MCF 10A (cell line): ENCODE measurements around the gene ZBTB44. TPM values are rescaled to one million over a fixed set of nuclear protein-coding genes. Genes with fewer than 3 reads are reported as not detected.
"Not testable (repeated sequence)": the region's sequence is repeated elsewhere in the genome, so short reads cannot be mapped to it uniquely, and the experiment has no call there.

Experiments used
- BruUV-seq: library from RNA; stranded (reverse); fragments of 400-500 nt; replicated peaks from 2 replicates; lab custom pipeline; 2021; lab: Mats Ljungman, UMichigan
- CTCF ChIA-PET: fragments of 300-600 bp; sonication (Branson Sonifier 250); formaldehyde crosslinking; extraction: SDS; loops from one replicate; lab custom pipeline; 2021; ENCODE audit warnings: antibody characterized with exemption, inconsistent platforms; lab: Yijun Ruan, JAX
- POLR2A ChIA-PET: fragments of 300-600, 350-650 bp; sonication (Branson Sonifier 250); formaldehyde crosslinking; extraction: SDS; loops from one replicate; lab custom pipeline; 2020; ENCODE audit warnings: antibody characterized with exemption, inconsistent platforms; lab: Yijun Ruan, JAX
- DNase-seq: peaks from one replicate; pipeline ENCODE4 v3.0.0-alpha.2; 2018; ENCODE audit not compliant: unreplicated experiment
- H3K27ac Mint-ChIP-seq: one replicate; pipeline ENCODE4 v1.8.0; 2022; ENCODE audit warnings: mild to moderate bottlenecking, low read depth, mixed read lengths; ENCODE audit not compliant: unreplicated experiment
- H3K27me3 Mint-ChIP-seq: one replicate; pipeline ENCODE4 v1.8.0; 2022; ENCODE audit warnings: mixed read lengths; ENCODE audit not compliant: insufficient read depth, unreplicated experiment
- H3K36me3 Mint-ChIP-seq: one replicate; pipeline ENCODE4 v1.8.0; 2022; ENCODE audit warnings: mild to moderate bottlenecking, moderate library complexity, mixed read lengths; ENCODE audit not compliant: insufficient read depth, unreplicated experiment
- H3K4me1 Mint-ChIP-seq: one replicate; pipeline ENCODE4 v1.8.0; 2022; ENCODE audit warnings: mixed read lengths; ENCODE audit not compliant: insufficient read depth, unreplicated experiment
- H3K4me3 Mint-ChIP-seq: one replicate; pipeline ENCODE4 v1.8.0; 2022; ENCODE audit warnings: mild to moderate bottlenecking, moderate library complexity, mixed read lengths; ENCODE audit not compliant: unreplicated experiment
- H3K9me3 Mint-ChIP-seq: one replicate; pipeline ENCODE4 v1.8.0; 2022; ENCODE audit warnings: mixed read lengths; ENCODE audit not compliant: unreplicated experiment
- CTCF ChIP-seq: fragments of 200-600 bp; IDR thresholded peaks from one replicate; pipeline ENCODE4 v1.8.0; 2022; ENCODE audit warnings: antibody characterized with exemption, mild to moderate bottlenecking; ENCODE audit not compliant: unreplicated experiment
- intact Hi-C: fragments of 100-400 bp; cut with micrococcal nuclease; formaldehyde crosslinking; loops from 2 replicates; pipeline ENCODE4 v1.14.1; 2022
- total RNA-seq: library from RNA; stranded (reverse); gene quantifications from 2 replicates; pipeline ENCODE4 v1.2.3, GENCODE V29; 2022

The ZBTB44 gene
- total RNA-seq, 1 experiment from 2014 or later = 28.5 TPM

GRCh38 chr11:130337281-130338089, 22.8 kb upstream of the ZBTB44 start:
- no peak overlapping the region for H3K4me3 Mint-ChIP-seq
- no peak for DNase-seq
- intact Hi-C loops = no loop called here
- H3K36me3 Mint-ChIP-seq = no peaks in the 10 kb centered on the region
- H3K9me3 Mint-ChIP-seq = peaks cover 17% of the 10 kb centered on the region
- TF ChIP-seq CTCF = no peak
- POLR2A ChIA-PET = no interaction called here
- H3K27me3 Mint-ChIP-seq = peaks cover 11% of the 10 kb centered on the region
- no TSS peak for BruUV-seq
- no peak overlapping the region for H3K27ac Mint-ChIP-seq
- H3K4me1 Mint-ChIP-seq = no peaks in the 10 kb centered on the region
- CTCF ChIA-PET = no interaction called here

- POLR2A ChIA-PET, H3K4me1 Mint-ChIP-seq, H3K9me3 Mint-ChIP-seq, DNase-seq, BruUV-seq, H3K36me3 Mint-ChIP-seq, H3K27ac Mint-ChIP-seq, H3K4me3 Mint-ChIP-seq, intact Hi-C loops, H3K27me3 Mint-ChIP-seq: not testable (repeated sequence)
- CTCF ChIA-PET = interaction anchor here (0.6 kb wide), 1 partner anchor 1609 kb away, joined by 3 read pairs; no protein-coding TSS in a partner anchor
These were observed 16.7 kb upstream of the ZBTB44 start for GRCh38 chr11:130331397-130331796.

- CTCF ChIA-PET = interaction anchor here (0.6 kb wide), 2 partner anchors 37 to 383 kb away, joined by 3 read pairs; no protein-coding TSS in a partner anchor
- no peak for TF ChIP-seq CTCF
- no peak overlapping the region for H3K4me3 Mint-ChIP-seq
- no TSS peak for BruUV-seq
- DNase-seq = no peak
- no peak overlapping the region for H3K27ac Mint-ChIP-seq
- no peaks in the 10 kb centered on the region for H3K4me1 Mint-ChIP-seq
- no peaks in the 10 kb centered on the region for H3K27me3 Mint-ChIP-seq
- H3K9me3 Mint-ChIP-seq = no peaks in the 10 kb centered on the region
- no peaks in the 10 kb centered on the region for H3K36me3 Mint-ChIP-seq
- intact Hi-C loops = no loop called here
- POLR2A ChIA-PET = interaction anchor here (1.0 kb wide), 1 partner anchor 35 kb away, joined by 5 read pairs; no protein-coding TSS in a partner anchor
These were observed 15.5 kb upstream of the ZBTB44 start for GRCh38 chr11:130330101-130330684.

- Mint-ChIP-seq H3K4me3 (no peak overlapping the region), H3K4me1 (no peaks in the 10 kb centered on the region), H3K36me3 (no peaks in the 10 kb centered on the region), H3K27me3 (no peaks in the 10 kb centered on the region), H3K27ac (no peak overlapping the region), H3K9me3 (no peaks in the 10 kb centered on the region)
- DNase-seq = no peak
- ChIA-PET POLR2A (no interaction called here), CTCF (no interaction called here)
- TF ChIP-seq CTCF = no peak
- intact Hi-C loops = no loop called here
- BruUV-seq = no TSS peak
These were observed 13.7 kb upstream of the ZBTB44 start for GRCh38 chr11:130328420-130328819.
